Activated effector memory CD4-positive, alpha-beta T cell treated with anti-CD3 and anti-CD28 coated beads, Interleukin-2, amount 50 U/mL, for 16 hours (primary cell): ENCODE measurements around the gene ATP2A1.
"Not testable (repeated sequence)": the region's sequence is repeated elsewhere in the genome, so short reads cannot be mapped to it uniquely, and the experiment has no call there.

Experiments used
- DNase-seq: peaks from one replicate; pipeline ENCODE4 v3.0.0-alpha.2; 2020

Gene ATP2A1

DNA sequence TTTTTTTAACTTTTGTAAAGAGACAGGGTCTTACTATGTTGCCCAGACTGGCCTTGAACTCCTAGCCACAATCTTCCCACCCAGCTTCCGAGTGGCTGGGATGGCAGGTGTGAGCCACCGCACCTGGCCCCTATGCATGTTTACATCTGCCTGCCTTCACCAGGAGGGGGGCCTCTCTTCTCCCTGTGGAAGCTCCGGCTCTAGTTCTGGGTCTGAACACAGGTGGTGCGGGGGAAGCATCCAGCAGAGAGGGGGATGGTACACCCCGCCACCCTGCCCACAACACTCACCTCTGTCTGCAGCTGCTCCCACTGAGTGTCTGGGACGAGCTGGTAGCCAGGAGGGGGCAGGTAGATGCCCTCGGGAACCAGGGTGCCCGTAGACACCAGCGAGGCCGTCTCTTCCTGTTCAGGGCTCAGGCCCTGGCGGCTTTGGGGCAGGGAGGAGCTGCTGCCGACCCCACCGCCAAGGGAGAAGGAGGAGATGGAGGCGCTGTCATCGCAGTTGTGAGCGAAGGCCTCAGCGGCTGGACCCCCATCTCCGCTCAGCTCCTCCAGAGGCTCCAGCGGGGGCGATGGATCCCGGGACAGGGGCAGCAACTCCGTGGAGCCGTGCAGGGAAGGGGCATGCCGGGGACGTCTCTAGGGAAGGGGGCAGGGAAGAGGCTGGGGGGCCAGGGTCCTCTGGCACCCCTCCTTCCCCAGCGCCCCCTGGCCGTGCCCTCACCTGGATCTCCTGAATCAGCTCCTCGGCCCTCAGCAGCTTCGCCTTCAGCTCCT lies 35.8 kb downstream of the ATP2A1 start:
- DNase-seq = no peak

DNA sequence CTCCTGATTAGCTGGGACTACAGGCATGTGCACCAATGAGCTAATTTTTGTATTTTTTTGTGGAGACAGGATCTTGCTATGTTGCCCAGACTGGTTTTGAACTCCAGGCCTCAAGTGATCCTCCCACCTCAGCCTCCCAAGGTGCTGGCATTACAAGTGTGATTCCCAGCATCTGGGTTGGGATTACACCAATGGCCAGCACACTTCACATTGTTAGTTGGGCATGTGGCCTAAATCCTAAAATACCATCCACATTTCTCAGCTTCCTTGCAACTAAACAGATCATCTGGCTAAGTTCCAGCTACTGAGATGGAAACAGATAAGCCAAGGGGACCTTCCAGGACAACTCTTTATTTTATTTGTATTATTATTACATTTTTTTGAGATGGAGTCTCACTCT lies 36.9 kb downstream of the ATP2A1 start:
- no peak for DNase-seq

DNA sequence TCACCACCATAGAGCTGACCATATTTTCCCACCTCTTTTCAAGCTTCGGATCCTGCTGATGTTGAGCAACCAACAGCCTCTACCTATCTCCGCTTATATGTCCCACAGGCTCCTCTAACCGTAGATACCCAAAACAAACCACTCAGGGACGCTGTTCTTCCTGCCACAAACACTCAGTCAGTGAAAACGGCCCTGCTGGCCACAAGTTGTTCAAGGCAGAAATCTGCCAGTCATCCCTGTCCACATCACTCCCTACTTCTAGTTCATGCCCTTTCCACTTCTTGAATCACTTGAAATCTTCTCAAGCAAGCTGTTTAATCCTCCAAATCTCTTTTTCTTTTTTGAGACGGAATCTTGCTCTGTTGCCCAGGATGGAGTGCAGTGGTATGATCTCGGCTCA lies 38.8 kb downstream of the ATP2A1 start:
- no peak for DNase-seq

DNA sequence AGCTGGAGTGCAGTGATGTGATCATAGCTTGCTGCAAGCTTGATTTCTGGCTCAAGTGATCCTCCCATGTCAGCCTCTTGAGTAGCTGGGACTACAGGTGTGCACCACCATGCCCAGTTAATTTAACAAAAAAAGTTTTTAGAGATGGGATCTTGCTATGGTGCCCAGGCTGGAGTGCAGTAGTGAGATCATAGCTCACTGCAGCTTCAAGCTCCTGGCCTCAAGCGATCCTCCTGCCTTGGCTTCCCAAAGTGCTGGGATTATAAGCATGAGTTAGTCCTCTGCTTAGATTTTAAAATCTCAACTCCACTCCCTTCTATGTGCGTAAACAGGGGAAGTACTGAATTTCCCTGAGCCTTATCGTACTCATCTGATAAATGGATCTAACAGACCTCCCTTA lies 40.4 kb downstream of the ATP2A1 start:
- no peak for DNase-seq

DNA sequence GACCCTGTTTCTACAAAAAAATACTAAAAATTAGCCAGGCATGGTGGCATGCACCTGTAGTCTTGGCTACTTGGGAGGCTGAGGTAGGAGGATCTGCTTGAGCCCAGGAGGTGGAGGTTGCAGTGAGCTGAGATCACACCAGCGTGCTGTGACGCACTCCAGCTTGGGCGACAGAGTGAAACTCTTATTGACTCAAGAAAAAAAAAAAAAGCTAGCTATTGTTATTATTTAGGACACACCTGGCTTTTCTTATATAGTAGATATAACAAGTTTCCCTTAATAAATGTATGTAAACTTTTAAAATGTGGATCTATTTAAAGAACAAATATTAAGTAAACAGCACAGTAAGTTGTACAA lies 44.9 kb downstream of the ATP2A1 start:
- DNase-seq = no peak

DNA sequence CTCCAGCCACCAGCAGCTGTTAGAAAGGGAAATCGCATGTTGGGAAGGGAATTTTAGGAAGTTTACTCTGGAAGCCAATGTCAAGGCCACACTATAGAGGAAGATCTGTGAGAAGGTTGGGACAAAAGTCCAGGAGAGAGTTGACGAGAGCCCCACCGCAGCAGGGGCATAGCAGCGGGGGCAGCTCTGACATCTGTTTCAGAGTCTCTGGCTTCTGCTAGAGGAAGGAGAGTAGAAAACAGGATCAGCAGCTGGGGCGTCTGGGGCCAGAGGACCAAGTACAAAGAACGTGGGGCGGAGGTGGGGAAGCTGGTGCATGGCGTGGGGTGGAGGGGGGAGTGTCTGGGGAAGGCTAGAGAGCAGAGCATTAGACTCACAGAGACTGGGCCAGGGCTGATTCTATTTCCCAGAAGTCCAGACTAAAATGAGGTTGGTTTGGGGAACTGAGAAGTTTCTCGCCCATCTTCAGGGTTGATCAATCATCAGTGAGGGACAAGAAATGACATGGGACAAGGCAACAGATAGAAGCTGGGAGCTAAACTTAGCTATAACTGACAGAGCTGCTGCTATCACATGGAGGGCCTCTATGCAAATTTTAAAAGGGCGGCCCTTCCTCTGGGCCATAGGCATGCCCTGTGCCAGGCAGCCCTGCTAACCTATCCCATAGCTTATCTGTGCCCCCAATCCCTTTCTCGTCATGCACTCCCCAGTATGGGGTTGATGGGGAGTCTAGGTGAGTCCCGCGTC lies 45.5 kb downstream of the ATP2A1 start:
- no peak for DNase-seq

DNA sequence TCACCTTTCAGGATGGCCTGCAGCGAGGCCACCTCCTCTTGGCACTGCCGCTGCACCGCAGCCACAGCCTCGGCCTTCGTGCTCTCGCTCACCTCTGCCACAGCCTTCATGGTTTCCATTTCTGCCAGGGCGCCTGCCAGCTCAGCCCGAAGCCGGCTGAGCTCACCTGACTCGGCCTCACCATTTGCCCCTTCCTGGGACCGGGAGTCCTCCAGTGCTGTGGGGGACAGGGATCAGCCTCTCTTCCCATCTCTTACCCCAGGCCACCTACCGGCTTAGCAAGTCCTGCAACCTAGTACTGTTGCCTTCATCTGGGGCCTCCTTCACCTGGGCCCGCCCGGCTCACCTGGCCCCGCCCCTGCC lies 46.1 kb downstream of the ATP2A1 start:
- no peak for DNase-seq

DNA sequence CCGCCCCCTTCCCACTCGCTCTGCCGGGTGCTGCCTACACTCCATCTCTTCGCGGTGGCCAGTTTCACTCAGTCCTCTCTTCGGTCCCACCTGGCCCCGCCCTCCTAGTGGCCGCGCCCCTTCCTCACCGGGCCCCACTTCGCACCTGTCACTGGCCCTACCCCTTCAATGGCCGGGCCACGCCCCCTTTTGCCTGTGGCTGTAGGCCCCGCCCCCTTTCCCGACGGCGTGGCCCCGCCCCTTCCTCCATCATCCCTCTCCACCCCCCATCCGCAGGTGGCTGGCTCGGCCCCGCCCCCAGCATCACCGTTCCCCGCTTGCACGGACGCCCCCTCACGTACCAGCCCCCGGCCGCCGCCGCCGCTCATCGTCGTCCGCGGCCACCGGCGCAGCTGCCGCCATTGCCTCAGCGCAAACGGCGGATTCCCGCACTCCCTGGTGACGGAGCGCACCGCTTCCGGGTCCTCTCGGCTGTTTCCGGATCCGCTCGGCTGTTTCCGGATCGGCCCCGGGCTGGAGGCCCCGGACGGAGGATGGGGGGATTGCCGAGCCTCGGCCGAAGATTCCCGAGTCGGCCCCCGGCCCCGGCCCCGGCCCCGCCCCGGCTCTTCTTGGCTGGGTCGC lies 46.6 kb downstream of the ATP2A1 start, which contains the start of gene RABEP2:
RABEP2 (minus strand) TSS at position 477 of the 624 bp plus-strand sequence; CDS start at position 402, 75 bp downstream.
- peak; percentile 97 for DNase-seq

DNA sequence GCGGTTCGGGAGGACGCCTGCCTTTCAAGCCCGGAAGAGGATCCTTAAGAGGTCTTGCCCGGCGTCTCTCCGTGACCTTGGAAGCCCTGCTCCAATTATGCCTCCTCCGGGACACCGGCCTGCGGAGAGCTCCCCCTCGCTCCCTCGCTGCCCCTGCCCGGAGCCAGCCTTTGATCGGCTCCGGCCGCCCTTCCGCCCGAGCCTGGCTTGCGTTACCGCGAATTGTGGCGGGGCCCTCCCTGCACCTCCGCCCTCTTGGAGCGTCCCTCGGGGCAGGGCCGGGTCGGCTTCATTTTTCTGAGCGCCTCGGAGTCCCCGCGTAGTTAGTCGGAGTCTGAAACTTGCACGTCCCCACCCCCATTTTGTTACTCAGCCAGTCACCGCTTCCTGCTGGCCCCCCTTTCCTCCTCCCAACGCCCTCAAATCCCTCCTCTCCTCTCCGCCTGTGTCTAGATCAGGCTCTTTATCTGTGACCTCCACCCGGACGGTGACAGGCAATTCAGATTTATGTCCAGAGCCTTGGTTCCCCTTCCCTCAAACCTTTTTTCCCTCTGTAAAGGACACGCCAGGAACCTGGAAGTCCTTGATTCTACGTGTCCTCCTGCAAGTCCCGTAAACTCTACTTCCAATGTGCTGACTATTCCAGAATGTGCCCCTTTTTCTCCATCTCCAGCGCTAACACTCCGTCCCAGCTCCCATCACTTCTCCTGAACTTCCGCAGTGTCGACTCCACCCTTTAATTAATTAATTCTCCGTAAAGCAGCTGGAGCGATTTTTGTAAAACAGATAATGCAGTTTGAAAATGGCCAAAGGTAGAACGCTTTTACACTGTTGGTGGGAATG lies 47.3 kb downstream of the ATP2A1 start:
- peak; percentile 91 for DNase-seq

DNA sequence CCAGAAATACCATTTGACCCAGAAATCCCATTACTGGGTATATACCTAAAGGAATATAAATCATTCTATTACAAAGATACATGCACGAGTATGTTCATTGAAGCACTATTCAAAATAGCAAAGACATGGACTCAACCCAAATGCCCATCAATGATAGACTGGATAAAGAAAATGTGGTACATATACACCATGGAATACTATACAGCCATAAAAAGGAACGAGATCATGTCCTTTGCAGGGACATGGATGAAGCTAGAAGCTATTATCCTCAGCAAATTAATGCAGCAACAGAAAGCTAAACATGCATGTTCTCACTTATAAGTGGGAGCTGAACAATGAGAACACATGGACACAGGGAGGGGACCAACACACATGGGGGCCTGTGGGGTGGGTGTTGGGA lies 48.0 kb downstream of the ATP2A1 start:
- not testable (repeated sequence) for DNase-seq

DNA sequence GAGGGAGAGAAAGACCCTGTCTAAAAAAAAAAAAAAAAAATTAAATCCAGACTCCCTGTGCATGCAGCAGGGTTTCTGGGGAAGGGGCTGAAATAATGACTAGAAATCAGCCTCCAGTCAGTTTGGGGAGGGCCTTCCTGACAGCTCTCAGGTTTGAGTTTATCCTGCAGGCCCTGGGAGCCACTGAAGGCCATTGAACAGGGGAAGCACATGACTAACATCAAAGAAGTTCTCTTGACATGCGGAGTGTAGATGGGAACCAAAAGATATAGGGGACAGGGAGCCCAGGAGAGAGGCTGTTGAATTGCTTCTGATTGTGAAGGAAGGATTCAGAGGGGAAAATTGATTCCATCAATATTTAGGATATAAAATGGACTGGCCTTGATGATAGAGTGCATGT lies 49.5 kb downstream of the ATP2A1 start:
- DNase-seq = no peak

DNA sequence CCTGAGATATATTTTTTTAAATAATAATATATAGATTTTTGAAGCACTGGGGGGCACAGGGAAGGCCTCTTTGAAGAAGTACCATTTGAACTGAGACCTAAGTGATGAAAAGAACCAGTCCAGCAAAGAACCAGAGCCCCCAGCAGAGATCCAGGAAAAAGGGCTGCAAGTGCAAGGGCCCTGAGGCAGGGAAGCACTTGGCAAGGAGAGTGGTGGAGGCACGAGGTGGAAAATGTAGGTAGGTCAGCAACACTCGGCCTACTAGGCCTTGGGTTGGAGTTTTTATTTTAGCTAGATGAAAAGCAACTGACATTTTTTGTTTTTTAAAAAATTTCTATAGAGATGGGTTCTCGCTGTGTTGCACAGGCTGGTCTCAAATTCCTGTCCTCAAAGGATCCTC lies 51.9 kb downstream of the ATP2A1 start:
- DNase-seq = no peak

DNA sequence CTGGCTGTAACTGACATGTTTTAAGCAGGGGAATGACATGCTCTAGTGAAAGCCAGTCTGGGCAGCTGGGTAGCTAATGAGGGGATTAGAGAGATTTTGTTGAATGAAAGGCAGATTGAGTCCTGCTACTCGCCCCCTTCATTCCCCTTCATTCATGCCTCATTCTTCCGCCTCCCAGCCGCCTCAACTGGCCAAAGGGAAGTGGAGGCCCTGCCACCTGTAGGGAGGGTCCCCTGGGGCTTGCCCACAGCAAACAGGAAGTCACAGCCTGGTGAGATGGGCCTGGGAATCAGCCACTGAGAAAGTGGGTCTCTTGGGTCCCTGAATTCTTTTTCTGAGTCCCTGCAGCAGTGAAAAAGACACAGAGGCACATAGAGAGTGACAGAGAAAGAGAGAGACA lies 52.4 kb downstream of the ATP2A1 start:
- no peak for DNase-seq

DNA sequence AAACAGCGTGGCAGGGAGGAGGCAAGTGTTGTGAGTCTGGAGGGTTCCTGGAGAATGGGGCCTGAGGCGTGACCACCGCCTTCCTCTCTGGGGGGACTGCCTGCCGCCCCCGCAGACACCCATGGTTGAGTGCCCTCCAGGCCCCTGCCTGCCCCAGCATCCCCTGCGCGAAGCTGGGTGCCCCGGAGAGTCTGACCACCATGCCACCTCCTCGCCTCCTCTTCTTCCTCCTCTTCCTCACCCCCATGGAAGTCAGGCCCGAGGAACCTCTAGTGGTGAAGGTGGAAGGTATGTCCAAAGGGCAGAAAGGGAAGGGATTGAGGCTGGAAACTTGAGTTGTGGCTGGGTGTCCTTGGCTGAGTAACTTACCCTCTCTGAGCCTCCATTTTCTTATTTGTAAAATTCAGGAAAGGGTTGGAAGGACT lies 53.5 kb downstream of the ATP2A1 start, which contains the start of gene CD19:
CD19 (plus strand) TSS at position 171 of the 425 bp plus-strand sequence; CDS start at position 201, 30 bp downstream.
- no peak for DNase-seq

DNA sequence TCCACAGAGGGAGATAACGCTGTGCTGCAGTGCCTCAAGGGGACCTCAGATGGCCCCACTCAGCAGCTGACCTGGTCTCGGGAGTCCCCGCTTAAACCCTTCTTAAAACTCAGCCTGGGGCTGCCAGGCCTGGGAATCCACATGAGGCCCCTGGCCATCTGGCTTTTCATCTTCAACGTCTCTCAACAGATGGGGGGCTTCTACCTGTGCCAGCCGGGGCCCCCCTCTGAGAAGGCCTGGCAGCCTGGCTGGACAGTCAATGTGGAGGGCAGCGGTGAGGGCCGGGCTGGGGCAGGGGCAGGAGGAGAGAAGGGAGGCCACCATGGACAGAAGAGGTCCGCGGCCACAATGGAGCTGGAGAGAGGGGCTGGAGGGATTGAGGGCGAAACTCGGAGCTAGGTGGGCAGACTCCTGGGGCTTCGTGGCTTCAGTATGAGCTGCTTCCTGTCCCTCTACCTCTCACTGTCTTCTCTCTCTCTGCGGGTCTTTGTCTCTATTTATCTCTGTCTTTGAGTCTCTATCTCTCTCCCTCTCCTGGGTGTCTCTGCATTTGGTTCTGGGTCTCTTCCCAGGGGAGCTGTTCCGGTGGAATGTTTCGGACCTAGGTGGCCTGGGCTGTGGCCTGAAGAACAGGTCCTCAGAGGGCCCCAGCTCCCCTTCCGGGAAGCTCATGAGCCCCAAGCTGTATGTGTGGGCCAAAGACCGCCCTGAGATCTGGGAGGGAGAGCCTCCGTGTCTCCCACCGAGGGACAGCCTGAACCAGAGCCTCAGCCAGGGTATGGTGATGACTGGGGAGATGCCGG lies 54.3 kb downstream of the ATP2A1 start:
- DNase-seq = no peak

DNA sequence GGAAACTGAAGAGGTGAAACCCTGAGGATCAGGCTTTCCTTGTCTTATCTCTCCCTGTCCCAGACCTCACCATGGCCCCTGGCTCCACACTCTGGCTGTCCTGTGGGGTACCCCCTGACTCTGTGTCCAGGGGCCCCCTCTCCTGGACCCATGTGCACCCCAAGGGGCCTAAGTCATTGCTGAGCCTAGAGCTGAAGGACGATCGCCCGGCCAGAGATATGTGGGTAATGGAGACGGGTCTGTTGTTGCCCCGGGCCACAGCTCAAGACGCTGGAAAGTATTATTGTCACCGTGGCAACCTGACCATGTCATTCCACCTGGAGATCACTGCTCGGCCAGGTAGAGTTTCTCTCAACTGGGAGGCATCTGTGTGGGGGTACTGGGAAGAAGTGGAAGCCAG lies 54.9 kb downstream of the ATP2A1 start:
- DNase-seq = no peak

DNA sequence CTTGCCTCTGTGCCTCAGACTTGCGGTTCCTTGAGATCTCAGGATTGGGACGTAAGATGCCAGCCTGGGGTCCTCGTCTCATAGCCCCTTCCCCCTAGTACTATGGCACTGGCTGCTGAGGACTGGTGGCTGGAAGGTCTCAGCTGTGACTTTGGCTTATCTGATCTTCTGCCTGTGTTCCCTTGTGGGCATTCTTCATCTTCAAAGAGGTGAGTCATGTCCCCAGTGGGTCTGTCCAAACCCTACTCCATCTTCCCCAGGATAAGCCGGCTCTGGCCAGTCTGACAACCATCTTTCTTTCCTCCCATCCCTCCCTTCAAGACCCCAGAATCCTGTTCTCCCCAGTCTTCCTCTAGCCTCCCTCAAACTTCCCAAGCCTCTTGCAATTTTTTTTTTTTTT lies 57.1 kb downstream of the ATP2A1 start:
- DNase-seq = no peak

DNA sequence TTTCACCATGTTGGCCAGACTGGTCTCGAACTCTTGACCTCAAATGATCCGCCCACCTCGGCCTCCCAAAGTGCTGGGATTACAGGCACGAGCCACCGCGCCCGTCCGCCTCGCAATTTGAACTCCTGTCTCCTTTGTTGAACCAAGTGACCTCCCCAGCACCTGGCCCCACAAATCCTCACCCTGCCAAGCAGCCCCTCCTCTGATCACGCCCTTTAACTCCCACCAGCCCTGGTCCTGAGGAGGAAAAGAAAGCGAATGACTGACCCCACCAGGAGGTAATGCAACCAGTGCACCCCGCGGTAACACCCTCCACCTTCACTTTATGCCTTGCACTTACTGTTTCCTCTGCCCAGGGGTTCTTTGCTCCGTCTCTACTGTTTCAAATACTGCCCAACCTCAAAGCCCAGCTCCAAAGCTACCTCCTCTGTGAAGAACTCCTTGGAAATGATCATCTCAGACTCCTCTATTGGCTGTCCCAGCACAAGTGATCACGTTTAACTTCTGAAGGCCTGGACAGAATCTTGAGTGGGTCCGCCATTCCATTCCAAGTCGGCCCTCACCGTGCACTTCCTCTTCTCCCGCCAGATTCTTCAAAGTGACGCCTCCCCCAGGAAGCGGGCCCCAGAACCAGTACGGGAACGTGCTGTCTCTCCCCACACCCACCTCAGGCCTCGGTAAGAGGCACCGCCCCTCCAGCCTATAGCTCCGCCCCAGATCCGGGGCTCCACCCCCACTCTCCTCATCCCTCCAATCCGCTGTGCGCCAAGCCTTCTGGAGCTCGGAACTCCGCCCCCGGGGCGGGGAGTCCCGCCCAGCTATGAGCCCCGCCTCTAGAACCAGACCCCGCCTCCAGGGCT lies 57.9 kb downstream of the ATP2A1 start:
- DNase-seq = peak; percentile 92

DNA sequence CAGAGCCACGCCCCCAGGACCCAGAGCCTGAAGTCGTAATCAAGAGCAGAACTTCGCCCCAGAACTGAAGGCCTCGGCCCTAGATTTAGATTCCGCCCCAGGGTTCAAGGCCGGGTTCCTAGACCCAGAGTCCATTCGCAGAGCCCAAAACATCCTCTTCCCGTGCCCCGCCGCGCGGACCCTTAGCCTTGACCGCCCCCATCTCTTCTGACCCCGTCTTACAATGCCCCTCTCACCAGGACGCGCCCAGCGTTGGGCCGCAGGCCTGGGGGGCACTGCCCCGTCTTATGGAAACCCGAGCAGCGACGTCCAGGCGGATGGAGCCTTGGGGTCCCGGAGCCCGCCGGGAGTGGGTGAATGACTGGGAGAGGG lies 58.5 kb downstream of the ATP2A1 start:
- DNase-seq = no peak

DNA sequence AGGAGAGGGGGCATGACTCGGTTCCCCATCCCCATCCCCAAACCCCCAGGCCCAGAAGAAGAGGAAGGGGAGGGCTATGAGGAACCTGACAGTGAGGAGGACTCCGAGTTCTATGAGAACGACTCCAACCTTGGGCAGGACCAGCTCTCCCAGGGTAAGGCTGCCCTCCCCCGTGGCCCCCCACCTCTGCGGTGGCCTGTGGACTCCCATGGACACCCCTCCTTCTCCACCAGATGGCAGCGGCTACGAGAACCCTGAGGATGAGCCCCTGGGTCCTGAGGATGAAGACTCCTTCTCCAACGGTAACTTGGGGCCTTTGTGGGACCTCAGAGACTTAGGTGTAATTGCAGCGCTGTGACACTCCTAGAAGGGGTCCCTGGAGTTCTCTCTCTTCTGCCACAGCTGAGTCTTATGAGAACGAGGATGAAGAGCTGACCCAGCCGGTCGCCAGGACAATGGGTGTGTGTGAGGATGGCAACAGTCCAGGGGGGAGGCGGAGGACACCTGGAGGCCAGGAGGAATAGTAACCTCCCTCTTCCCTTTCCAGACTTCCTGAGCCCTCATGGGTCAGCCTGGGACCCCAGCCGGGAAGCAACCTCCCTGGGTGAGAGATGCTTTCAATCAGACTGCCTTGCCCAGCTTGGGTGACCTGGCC lies 59.1 kb downstream of the ATP2A1 start:
- no peak for DNase-seq

DNA sequence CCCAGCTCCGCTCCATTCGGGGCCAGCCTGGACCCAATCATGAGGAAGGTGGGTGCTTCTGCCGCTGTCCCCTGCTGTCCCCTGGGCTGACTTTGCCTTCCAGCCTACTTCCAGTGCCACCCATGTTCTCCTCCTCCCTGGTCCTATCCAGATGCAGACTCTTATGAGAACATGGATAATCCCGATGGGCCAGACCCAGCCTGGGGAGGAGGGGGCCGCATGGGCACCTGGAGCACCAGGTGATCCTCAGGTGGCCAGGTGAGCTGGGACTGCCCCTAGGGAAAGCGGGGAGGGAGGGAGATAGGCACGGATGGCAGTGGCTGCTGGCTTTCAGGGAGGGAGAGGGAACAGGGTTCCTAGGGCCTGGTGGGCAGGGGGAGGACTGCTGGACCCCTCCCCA lies 60.4 kb downstream of the ATP2A1 start:
- DNase-seq = no peak
